Chondrocyte (in vitro differentiated cells): ENCODE results near the gene IL1RAPL1. TPM values are rescaled to one million over a fixed set of nuclear protein-coding genes. Genes with fewer than 3 reads are reported as not detected.
A peak's percentile ranks its signal among the peaks of the same experiment; 100 is the strongest.

ENCODE experiments used
- DNase-seq: peaks from one replicate; pipeline ENCODE4 v3.0.0; 2021; ENCODE audit warnings: mixed read lengths, low spot score
- H3K27ac Mint-ChIP-seq: one replicate; pipeline ENCODE4 v1.8.0; 2021; ENCODE audit warnings: mild to moderate bottlenecking, moderate library complexity, mixed read lengths; ENCODE audit not compliant: unreplicated experiment
- H3K27me3 Mint-ChIP-seq: 2 replicates; pipeline ENCODE4 v1.8.0; 2021; ENCODE audit warnings: low read depth, mixed read lengths
- H3K36me3 Mint-ChIP-seq: 2 replicates; pipeline ENCODE4 v1.8.0; 2021; ENCODE audit warnings: low read depth, mixed read lengths
- H3K4me1 Mint-ChIP-seq: 2 replicates; pipeline ENCODE4 v1.8.0; 2021; ENCODE audit warnings: low read depth, mild to moderate bottlenecking, mixed read lengths
- H3K4me3 Mint-ChIP-seq: one replicate; pipeline ENCODE4 v1.8.0; 2021; ENCODE audit warnings: mild to moderate bottlenecking, moderate library complexity, mixed read lengths; ENCODE audit not compliant: unreplicated experiment
- H3K9me3 Mint-ChIP-seq: 2 replicates; pipeline ENCODE4 v1.8.0; 2021; ENCODE audit warnings: low read depth, mixed read lengths
- CTCF ChIP-seq: fragments of 200-600 bp; sonication (generic); IDR thresholded peaks from 2 replicates; pipeline ENCODE4 v1.5.0; 2021; ENCODE audit warnings: antibody characterized with exemption, mild to moderate bottlenecking, moderate library complexity
- total RNA-seq: library from RNA; stranded (reverse); gene quantifications from 3 replicates; pipeline ENCODE4 v1.2.1, GENCODE V29; 2021

IL1RAPL1 gene
- total RNA-seq, 1 donor from 2014 or later: not detected

- Mint-ChIP-seq H3K27ac (no peak overlapping the region), H3K4me3 (no peak overlapping the region), H3K9me3 (peaks cover 5% of the 10 kb centered on the region), H3K4me1 (no peaks in the 10 kb centered on the region), H3K36me3 (no peaks in the 10 kb centered on the region), H3K27me3 (no peaks in the 10 kb centered on the region)
- DNase-seq: no peak
- TF ChIP-seq CTCF: no peak
These were observed 628.0 kb downstream of the IL1RAPL1 start for GRCh38 chrX:29215251-29215650.

GRCh38 chrX:29225670-29226069, 638.4 kb downstream of the IL1RAPL1 start:
- DNase-seq: no peak
- no peak overlapping the region for H3K4me3 Mint-ChIP-seq
- no peak for TF ChIP-seq CTCF
- no peaks in the 10 kb centered on the region for H3K36me3 Mint-ChIP-seq
- H3K4me1 Mint-ChIP-seq: no peaks in the 10 kb centered on the region
- no peak overlapping the region for H3K27ac Mint-ChIP-seq
- H3K9me3 Mint-ChIP-seq: no peaks in the 10 kb centered on the region
- H3K27me3 Mint-ChIP-seq: no peaks in the 10 kb centered on the region

GRCh38 chrX:29229802-29230201, 642.6 kb downstream of the IL1RAPL1 start:
- H3K27ac Mint-ChIP-seq: no peak overlapping the region
- no peak for DNase-seq
- H3K4me3 Mint-ChIP-seq: no peak overlapping the region

GRCh38 chrX:29231800-29232199, 644.6 kb downstream of the IL1RAPL1 start:
- Mint-ChIP-seq H3K36me3 (no peaks in the 10 kb centered on the region), H3K4me3 (no peak overlapping the region), H3K27me3 (no peaks in the 10 kb centered on the region), H3K9me3 (no peaks in the 10 kb centered on the region), H3K27ac (no peak overlapping the region), H3K4me1 (no peaks in the 10 kb centered on the region)
- TF ChIP-seq CTCF: peak; percentile 65
- no peak for DNase-seq

More at GRCh38 chrX:29229802-29230201, 642.6 kb downstream of the IL1RAPL1 start:
- Mint-ChIP-seq H3K36me3 (no peaks in the 10 kb centered on the region), H3K27me3 (no peaks in the 10 kb centered on the region), H3K4me1 (no peaks in the 10 kb centered on the region), H3K9me3 (no peaks in the 10 kb centered on the region)
- TF ChIP-seq CTCF: no peak

- H3K27me3 Mint-ChIP-seq: peaks cover 4% of the 10 kb centered on the region
- H3K27ac Mint-ChIP-seq: no peak overlapping the region
- H3K4me1 Mint-ChIP-seq: no peaks in the 10 kb centered on the region
- no peaks in the 10 kb centered on the region for H3K36me3 Mint-ChIP-seq
- DNase-seq: no peak
- TF ChIP-seq CTCF: no peak
- H3K9me3 Mint-ChIP-seq: no peaks in the 10 kb centered on the region
- H3K4me3 Mint-ChIP-seq: no peak overlapping the region
These were observed 646.4 kb downstream of the IL1RAPL1 start for GRCh38 chrX:29233592-29234183.
